ENCODE results near the gene DCXR. TPM values are rescaled to one million over a fixed set of nuclear protein-coding genes. Genes with fewer than 3 reads are reported as not detected.

The DCXR gene
- total and polyA plus RNA-seq, 2 of the 13 experiments (the other 11 are each of a cell fraction or from before 2014, with no cell fraction given), result 287 to 311 TPM

DNA sequence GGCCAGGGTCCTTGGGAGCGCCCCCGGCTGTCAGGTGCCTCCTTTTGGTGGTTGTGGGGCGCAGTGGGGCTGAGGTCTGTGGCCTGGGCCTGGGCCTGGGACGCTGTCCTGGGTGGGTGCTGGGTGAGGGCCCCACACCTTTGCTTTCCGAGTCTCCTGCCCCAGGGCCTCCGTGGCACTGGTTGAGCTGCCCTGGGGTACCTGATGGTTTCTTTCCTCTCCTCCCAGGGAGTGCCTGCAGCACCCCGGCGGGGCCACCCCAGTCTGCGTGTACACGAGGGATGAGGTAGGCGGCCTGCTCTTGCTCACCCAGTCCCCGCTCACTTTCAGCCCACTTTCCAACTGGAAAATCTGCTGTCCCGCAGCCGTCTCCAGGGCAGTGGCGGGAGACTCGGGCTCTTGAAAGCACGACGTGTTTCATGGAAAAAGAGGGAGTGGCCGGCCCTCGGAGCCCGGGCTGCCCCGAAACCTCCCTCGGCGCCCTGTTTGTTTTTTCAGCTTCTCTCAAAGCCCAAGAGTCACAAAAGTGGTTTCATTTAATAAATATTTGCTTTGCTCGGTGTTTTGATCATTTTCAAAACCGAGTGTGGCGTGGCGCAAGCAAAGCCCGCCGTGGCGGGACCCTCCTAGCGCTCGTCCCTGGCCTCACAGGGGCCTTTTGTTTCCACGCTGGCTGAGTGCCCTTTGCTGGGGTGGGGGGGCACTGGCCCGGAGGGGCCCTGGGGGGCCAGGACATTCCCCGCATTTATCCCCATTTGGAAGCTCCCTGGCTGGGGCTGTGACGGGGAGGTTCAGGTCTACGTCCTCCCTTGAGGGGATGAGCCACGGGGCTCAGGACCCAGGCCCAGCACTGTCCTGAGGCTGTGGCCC, 42.7 kb downstream of the DCXR start (continued):
- TF ChIP-seq SIN3A (IDR thresholded peaks at IDR 0.05; ENCODE audit: borderline replicate concordance, low read depth, low read length) (0 out of 2 replicates have a peak, but pooled peaks have one; percentile 27), NFIB (CRISPR knock-in tag; IDR thresholded peaks at IDR 0.05; ENCODE audit: borderline replicate concordance) (no peak), CENPX (CRISPR knock-in tag; IDR thresholded peaks at IDR 0.05) (no peak), CCAR2 (optimal IDR thresholded peaks at IDR 0.05; ENCODE audit: low read depth, low read length) (peak; percentile 75), SRSF1 (optimal IDR thresholded peaks at IDR 0.05; ENCODE audit: low read depth, low read length) (peak; percentile 100), SNAPC2 (CRISPR knock-in tag; IDR thresholded peaks at IDR 0.05) (peak; percentile 54; the same call in 1 of the 2 replicates), ZNF777 (CRISPR knock-in tag; IDR thresholded peaks at IDR 0.05) (peak; percentile 47; the same call in 1 of the 2 replicates), ZNF557 (CRISPR knock-in tag; IDR thresholded peaks at IDR 0.05) (0 out of 2 replicates have a peak, but pooled peaks have one; percentile 67), ARNT2 (CRISPR knock-in tag; IDR thresholded peaks at IDR 0.05; ENCODE audit: low read depth) (no peak), ZNF543 (CRISPR knock-in tag; IDR thresholded peaks at IDR 0.05) (no peak), TMF1 (CRISPR knock-in tag; IDR thresholded peaks at IDR 0.05; ENCODE audit: low read depth) (no peak), ARHGAP35 (CRISPR knock-in tag; IDR thresholded peaks at IDR 0.05; ENCODE audit: borderline replicate concordance) (no peak), ZNF383 (CRISPR knock-in tag; IDR thresholded peaks at IDR 0.05; ENCODE audit: borderline replicate concordance) (no peak)
- TF ChIP-seq, protein P1, sequence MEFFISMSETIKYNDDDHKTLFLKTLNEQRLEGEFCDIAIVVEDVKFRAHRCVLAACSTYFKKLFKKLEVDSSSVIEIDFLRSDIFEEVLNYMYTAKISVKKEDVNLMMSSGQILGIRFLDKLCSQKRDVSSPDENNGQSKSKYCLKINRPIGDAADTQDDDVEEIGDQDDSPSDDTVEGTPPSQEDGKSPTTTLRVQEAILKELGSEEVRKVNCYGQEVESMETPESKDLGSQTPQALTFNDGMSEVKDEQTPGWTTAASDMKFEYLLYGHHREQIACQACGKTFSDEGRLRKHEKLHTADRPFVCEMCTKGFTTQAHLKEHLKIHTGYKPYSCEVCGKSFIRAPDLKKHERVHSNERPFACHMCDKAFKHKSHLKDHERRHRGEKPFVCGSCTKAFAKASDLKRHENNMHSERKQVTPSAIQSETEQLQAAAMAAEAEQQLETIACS (CRISPR knock-in tag; IDR thresholded peaks at IDR 0.05), result no peak; the same call in 1 of the 2 replicates
- TF ChIP-seq, protein P2, sequence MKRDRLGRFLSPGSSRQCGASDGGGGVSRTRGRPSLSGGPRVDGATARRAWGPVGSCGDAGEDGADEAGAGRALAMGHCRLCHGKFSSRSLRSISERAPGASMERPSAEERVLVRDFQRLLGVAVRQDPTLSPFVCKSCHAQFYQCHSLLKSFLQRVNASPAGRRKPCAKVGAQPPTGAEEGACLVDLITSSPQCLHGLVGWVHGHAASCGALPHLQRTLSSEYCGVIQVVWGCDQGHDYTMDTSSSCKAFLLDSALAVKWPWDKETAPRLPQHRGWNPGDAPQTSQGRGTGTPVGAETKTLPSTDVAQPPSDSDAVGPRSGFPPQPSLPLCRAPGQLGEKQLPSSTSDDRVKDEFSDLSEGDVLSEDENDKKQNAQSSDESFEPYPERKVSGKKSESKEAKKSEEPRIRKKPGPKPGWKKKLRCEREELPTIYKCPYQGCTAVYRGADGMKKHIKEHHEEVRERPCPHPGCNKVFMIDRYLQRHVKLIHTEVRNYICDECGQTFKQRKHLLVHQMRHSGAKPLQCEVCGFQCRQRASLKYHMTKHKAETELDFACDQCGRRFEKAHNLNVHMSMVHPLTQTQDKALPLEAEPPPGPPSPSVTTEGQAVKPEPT (CRISPR knock-in tag; IDR thresholded peaks at IDR 0.05; ENCODE audit: low read depth), result no peak; the same call in 1 of the 2 replicates
- TF ChIP-seq, protein P3, sequence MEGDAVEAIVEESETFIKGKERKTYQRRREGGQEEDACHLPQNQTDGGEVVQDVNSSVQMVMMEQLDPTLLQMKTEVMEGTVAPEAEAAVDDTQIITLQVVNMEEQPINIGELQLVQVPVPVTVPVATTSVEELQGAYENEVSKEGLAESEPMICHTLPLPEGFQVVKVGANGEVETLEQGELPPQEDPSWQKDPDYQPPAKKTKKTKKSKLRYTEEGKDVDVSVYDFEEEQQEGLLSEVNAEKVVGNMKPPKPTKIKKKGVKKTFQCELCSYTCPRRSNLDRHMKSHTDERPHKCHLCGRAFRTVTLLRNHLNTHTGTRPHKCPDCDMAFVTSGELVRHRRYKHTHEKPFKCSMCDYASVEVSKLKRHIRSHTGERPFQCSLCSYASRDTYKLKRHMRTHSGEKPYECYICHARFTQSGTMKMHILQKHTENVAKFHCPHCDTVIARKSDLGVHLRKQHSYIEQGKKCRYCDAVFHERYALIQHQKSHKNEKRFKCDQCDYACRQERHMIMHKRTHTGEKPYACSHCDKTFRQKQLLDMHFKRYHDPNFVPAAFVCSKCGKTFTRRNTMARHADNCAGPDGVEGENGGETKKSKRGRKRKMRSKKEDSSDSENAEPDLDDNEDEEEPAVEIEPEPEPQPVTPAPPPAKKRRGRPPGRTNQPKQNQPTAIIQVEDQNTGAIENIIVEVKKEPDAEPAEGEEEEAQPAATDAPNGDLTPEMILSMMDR (CRISPR knock-in tag; IDR thresholded peaks at IDR 0.05), result no peak; the same call in none of the 2 replicates
- TF ChIP-seq, protein P4, sequence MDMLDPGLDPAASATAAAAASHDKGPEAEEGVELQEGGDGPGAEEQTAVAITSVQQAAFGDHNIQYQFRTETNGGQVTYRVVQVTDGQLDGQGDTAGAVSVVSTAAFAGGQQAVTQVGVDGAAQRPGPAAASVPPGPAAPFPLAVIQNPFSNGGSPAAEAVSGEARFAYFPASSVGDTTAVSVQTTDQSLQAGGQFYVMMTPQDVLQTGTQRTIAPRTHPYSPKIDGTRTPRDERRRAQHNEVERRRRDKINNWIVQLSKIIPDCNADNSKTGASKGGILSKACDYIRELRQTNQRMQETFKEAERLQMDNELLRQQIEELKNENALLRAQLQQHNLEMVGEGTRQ (IDR thresholded peaks at IDR 0.05; ENCODE audit: low read depth, low read length), result no peak
- TF ChIP-seq, protein P4 (CRISPR knock-in tag; IDR thresholded peaks at IDR 0.05; ENCODE audit: borderline replicate concordance), result no peak
- TF ChIP-seq, protein P5, sequence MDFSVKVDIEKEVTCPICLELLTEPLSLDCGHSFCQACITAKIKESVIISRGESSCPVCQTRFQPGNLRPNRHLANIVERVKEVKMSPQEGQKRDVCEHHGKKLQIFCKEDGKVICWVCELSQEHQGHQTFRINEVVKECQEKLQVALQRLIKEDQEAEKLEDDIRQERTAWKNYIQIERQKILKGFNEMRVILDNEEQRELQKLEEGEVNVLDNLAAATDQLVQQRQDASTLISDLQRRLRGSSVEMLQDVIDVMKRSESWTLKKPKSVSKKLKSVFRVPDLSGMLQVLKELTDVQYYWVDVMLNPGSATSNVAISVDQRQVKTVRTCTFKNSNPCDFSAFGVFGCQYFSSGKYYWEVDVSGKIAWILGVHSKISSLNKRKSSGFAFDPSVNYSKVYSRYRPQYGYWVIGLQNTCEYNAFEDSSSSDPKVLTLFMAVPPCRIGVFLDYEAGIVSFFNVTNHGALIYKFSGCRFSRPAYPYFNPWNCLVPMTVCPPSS (IDR thresholded peaks at IDR 0.05), result no peak
